NCI-H1048 (cell line): Measurements from ENCODE around the gene HNRNPA2B1.

Experiments
- DNase-seq: peaks from one replicate; lab custom pipeline; 2025; lab: John Stamatoyannopoulos, UW

Gene HNRNPA2B1

DNA sequence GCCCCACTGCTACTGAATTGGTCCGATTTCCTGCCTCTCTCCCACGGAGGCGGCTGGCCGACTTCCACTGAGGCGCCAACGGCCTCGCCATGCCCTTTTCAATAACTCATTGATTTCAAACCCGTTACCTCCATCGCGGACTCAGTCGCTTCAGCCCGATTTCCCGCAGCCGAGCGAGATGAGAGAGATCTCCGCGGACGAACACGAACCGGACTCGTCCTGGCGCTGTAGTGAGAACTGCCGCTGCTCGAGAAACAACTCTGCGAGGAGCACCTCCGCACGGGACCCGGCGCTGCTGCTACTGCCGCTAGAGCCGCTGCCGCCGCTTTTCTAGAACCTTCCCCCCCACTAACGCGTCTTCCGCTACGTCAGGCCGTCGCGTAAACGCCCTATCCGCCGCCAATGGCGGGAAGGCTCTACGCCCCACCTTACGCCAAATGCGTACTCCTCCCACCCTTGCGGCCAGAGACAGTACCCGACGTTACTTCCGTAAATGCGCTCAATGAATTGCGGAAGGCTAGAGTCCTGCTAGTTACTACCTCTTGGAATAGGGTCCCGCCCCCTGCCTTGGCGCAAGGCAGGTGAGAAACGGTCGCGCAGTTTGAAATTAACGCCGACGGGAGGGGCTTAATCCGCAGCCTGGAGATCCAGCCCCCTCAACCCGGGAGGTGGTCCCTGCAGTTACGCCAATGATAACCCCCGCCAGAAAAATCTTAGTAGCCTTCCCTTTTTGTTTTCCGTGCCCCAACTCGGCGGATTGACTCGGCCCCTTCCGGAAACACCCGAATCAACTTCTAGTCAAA, at the start of gene HNRNPA2B1:
Gene HNRNPA2B1, minus strand, starts transcription at position 303 of the 803 bp plus-strand sequence. Its CDS starts 169 bp downstream, at position 134.
- peak; percentile 96 for DNase-seq

GRCh38 chr7:26250239-26250638, 49.7 kb upstream of the HNRNPA2B1 start:
- no peak for DNase-seq

DNA sequence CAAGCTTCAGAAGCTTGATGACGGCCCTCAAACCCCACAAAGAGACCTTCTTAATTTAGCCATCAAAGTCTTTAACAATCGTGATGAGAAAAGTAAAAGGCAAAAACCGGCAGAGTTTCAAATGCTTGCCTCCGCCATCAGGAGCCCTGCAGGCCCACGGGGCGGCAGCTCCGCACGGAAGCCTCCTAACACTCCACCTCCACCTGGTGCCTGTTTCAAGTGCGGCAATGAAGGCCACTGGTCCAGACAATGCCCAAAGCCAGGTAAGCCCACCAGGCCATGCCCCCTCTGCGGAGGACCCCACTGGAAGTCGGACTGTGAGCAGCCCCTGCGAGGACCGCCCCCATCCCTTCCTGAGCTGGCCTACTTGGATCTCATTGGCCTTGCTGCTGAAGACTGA, 44.6 kb upstream of the HNRNPA2B1 start:
- no peak for DNase-seq

DNA sequence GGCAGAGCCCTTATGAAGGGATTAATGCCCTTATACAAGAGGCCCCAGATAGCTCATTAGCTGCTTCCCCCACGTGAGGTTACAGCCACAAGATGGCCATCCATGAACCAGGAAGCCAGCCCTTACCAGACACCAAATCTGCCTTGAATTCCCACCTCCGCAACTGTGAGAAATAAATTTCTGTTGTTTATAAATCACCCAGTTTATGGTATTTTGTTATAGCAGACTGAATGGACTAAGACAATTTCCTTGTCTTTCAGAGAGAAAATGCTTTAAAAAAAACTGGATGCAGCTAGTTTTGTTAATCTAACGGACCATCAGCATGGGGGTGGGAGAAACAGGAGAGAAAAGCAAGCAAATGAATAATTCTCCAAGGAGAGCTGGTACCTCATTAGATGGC, 37.5 kb upstream of the HNRNPA2B1 start:
- no peak for DNase-seq

GRCh38 chr7:26237035-26237807, 36.7 kb upstream of the HNRNPA2B1 start:
- no peak for DNase-seq

- no peak for DNase-seq
These were observed 33.5 kb upstream of the HNRNPA2B1 start for GRCh38 chr7:26233902-26234511.

DNA sequence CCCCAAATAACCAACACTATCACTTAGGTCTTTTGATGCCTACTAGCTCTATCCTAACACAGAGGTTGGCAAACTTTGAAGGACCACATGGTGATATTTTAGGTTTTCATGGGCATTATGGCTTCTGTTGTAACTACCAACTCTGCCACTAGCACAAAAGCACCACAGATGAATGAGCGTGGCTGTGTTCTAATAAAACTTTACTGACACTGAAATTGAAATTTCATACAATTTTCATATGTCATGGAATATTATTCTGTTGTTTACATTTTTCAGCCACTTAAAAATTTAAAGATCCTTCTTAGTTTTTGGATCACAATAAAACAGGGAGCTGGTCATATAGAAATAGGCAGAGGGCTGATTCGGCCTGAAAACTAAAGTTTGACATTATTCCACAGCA, 27.4 kb upstream of the HNRNPA2B1 start:
- no peak for DNase-seq

GRCh38 chr7:26224359-26224758, 23.8 kb upstream of the HNRNPA2B1 start:
- DNase-seq, result no peak

DNA sequence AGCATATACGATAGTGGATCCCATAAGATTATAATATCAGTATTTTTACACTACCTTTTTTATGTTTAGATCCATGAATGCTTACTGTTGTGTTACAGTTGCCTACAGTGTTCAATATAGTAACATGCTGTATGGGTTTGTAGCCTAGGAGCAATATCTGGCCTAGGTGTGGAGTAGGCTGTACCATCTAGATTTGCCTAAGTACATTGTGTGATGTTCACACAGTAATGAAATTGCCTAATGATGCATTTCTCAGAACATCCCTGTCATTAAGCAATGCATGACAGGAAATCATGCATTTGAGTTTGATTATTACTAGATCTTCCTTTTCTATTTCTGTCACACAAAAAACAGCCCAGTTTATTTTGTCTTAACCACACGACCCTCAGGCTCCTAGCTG, 15.5 kb upstream of the HNRNPA2B1 start:
- no peak for DNase-seq

GRCh38 chr7:26213807-26214515, 13.4 kb upstream of the HNRNPA2B1 start:
- no peak for DNase-seq

DNA sequence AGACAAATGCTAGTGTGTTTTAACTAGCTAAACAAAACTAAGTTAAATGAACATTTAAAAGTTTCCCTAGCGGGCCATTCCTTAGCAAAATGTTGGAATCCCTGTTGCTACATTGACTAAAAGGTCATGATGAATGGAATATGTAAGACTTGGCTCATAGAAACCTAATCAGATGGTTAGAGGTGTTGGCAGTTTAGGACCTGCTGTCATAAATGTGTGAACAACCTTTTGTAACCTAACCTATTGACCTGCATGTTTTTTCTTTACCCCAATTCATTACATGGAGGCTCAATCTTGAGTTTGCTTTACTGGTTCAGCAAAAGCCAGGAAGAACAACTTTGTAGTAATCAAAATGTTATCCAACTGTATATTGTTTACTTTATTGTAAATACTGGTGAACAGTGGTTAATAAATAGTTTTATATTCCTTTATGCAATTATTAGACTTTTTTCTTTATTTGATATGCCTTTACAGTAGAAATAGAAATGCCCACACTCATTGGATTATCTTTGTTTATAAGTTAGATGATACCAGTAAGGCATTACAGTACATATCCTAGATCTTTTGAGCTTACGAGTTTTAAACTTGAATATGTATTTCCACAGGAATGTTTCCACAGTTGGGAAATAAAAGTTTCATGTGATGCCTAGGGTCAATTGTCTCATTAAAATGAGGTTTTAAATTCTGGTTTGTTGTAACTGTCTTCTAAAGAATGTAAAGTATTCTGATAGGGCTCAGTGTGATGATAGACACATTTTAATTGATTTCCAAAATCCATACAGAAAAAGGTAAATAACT, 12.6 kb upstream of the HNRNPA2B1 start:
- no peak for DNase-seq

DNA sequence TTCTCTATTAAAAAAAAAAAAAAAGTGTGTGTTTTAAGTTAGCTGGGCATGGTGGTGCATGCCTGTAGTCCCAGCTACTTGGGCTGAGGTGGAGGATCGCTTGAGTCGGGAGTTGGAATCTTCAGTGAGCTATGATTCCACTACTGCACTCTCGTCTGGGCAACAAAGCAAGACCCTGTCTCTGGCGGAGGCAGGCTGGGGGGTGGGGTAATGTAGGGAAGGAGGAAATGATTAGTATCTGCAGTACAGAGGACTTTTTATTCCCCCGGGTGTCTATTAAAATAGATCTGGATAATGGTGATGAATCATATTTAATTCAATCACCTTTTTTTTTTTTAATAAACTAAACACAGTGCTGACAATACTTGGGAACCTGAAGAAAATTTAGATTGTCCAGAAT, 7.5 kb upstream of the HNRNPA2B1 start:
- no peak for DNase-seq

DNA sequence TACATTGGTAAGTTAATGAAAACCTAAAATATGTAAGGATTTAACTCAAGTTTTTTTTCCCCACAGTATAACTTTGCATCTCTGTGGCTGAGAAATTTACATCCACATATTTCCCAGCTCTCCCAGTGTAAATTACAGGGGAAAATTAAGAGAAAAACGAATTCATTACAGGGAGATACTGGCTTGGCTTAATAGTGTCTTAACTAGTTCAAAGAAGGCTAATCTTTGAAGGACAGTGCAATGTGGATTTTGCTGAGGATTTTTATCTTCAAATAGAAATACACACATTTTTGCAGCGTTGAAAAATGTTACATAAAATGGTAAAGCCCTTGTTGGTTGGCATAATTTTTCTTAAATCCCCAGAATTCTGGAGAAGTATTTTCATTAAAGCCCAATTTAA, 2.5 kb upstream of the HNRNPA2B1 start:
- no peak for DNase-seq

DNA sequence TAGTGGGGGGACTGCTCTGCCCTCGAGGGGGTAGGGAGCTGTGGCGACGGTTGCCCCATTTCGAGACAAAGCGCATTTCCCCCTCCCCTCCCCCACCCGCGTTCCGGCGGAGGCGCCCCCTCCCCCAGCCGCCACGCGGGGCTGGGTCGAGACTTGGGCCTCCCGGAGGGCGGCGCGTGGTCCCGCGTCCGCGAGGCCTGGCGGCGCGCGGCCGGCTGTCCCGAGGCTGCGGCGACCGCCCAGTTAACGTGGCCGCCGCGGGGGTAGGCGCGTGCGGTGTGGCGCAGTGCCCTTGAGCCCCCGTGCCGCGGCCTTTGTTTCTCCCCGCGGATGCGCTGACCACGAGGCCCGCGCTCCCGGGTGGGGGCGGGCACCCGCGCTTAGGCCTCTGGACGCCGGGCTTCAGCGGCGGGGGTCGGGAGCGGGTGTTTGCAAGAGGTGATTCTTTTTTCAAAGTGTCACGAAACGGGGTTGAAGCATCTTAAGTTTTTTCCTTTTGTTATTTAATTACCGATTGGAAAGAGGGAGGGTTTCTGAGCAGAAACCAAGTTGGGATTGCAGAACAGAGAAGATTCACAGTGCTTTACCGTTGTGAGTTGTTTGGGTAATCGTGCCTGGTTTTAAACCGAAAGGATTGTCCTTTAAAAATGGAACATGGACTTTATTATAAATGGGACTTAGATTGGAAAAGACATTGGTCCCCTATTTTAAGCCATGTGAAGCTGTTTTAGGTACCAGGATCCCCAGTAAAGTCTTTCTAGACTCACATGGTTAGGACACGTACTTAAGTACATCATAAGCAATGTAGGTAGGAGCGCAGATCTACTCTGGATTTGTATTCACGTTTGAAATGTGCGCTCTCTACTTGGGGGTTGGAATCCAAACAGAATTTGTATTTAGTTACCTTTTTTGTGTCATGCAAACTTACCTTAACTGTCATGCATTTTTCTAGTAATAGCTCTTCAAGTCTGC, 1.8 kb upstream of the HNRNPA2B1 start:
- DNase-seq, result no peak

DNA sequence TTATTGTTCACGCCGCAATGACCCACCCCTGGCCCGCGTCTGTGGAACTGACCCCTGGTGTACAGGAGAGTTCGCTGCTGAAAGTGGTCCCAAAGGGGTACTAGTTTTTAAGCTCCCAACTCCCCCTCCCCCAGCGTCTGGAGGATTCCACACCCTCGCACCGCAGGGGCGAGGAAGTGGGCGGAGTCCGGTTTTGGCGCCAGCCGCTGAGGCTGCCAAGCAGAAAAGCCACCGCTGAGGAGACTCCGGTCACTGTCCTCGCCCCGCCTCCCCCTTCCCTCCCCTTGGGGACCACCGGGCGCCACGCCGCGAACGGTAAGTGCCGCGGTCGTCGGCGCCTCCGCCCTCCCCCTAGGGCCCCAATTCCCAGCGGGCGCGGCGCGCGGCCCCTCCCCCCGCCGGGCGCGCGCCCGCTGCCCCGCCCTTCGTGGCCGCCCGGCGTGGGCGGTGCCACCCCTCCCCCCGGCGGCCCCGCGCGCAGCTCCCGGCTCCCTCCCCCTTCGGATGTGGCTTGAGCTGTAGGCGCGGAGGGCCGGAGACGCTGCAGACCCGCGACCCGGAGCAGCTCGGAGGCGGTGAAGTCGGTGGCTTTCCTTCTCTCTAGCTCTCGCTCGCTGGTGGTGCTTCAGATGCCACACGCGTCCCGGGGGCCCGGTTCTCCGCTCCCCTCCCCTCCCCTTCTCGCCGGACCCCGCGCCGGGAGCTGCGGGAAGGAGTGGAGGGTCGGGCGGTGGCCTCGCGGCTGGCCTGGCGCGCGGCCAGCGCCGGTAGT, 887 bp upstream of the HNRNPA2B1 start, which contains the start of gene CBX3:
Gene CBX3, plus strand, starts transcription at position 499 of the 772 bp plus-strand sequence. CDS start 1,254 bp downstream, outside the sequence.
- DNase-seq, result peak; percentile 74

- no peak for DNase-seq
These were observed 505 bp downstream of the HNRNPA2B1 start for GRCh38 chr7:26200038-26200443.

GRCh38 chr7:26199301-26200037, 1.1 kb downstream of the HNRNPA2B1 start:
- DNase-seq, result no peak

DNA sequence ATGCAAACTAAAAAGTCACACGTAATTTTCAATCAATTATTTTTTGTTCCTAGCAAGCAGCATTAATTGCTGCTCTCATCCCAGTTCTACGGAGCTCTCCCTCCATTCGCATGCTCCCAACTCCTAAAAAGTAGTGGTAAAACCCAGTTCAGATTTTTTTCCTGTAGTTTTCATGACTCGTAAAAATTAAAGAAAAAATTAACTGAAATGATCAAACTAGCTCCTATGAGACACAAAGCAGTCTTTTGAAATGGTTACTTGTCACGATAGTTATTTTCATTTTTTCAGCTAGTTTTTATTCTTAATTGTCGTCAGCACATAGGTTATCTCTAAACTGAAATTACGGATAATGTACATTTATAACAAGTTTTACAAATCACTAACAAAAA, 1.8 kb downstream of the HNRNPA2B1 start:
- DNase-seq, result no peak
